Smooth muscle cell of the umbilical artery (primary cell): ENCODE data around the gene GTF2F1. TPM values are rescaled to one million over a fixed set of nuclear protein-coding genes. Genes with fewer than 3 reads are reported as not detected.

Source experiments
- total RNA-seq: library from RNA; depleted of rRNA; stranded (reverse); fragments of >200 nt; gene quantifications from 2 replicates; pipeline ENCODE4 v1.2.3, GENCODE V29; 2014

GTF2F1 gene, protein sequence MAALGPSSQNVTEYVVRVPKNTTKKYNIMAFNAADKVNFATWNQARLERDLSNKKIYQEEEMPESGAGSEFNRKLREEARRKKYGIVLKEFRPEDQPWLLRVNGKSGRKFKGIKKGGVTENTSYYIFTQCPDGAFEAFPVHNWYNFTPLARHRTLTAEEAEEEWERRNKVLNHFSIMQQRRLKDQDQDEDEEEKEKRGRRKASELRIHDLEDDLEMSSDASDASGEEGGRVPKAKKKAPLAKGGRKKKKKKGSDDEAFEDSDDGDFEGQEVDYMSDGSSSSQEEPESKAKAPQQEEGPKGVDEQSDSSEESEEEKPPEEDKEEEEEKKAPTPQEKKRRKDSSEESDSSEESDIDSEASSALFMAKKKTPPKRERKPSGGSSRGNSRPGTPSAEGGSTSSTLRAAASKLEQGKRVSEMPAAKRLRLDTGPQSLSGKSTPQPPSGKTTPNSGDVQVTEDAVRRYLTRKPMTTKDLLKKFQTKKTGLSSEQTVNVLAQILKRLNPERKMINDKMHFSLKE
- 40.4 and 54.5 TPM in 2 replicates for total RNA-seq

DNA sequence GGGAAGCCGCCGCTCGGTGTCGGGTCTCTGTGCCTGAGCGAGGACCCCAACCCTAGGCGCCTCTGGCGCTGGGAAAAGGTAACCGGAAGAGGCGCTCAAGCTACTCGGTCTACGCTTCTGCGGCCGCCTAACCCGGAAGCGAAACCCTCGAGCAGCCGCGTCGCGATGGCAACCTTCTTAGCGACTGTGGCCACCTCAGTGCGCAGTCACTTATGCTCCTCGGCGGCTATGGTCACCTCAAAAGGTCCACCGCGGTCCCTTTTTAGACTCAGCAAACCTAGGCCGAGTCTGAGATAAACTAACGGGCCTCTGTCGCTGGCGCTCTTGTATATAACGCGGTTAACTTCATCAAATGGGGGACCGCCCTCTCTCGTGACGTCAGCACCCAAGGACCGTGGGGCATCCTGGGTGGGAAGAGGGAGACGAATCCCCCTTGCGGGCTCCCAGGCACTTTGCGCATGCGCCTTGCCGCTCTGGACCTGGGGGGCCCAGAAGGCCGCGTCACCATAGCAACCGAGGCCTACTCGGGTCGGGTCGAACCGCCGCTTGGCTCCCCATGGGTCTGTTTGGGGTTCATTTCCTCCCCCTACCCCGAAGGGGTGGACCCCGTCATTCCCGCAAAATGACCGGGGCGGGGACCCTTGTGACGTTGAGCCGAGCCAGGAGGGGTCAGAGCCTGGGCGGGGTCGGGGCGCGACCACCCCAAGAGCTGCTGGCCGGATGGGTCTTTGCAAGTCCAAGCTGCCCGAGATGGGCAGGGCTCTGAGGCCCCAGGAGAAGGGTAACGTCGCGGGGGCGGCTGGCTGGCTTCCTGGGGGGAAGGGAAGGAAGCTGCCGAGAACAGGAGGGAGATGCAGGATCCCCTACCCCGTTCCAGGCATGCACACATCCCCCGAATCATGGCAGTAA, at the start of gene GTF2F1:
TSS of gene GTF2F1 (minus strand) at position 91 of the 909 bp plus-strand sequence. CDS start 169 bp downstream, outside the sequence.

DNA sequence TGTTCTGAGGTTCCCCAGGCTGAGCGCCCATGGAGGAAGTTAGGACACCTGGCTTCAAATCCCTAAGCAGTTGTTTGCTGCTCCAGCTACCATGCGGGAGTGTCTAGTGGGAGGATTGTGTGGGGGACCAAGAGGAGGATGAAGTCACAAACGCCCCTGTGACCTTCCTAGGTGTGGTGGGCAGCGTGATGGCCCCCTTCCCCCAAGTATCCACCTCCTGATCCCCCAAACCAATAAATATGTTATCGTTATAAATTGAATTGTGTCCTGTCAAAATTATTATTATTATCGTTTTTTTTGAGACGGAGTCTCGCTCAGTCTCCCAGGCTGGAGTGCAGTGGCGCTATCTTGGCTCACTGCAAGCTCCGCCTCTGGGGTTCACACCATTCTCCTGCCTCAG, 40.7 kb upstream of the GTF2F1 start, which contains the start of gene SLC25A41:
TSS of gene SLC25A41 (minus strand) at position 101 of the 400 bp plus-strand sequence. CDS start at position 31, 70 bp downstream.

DNA sequence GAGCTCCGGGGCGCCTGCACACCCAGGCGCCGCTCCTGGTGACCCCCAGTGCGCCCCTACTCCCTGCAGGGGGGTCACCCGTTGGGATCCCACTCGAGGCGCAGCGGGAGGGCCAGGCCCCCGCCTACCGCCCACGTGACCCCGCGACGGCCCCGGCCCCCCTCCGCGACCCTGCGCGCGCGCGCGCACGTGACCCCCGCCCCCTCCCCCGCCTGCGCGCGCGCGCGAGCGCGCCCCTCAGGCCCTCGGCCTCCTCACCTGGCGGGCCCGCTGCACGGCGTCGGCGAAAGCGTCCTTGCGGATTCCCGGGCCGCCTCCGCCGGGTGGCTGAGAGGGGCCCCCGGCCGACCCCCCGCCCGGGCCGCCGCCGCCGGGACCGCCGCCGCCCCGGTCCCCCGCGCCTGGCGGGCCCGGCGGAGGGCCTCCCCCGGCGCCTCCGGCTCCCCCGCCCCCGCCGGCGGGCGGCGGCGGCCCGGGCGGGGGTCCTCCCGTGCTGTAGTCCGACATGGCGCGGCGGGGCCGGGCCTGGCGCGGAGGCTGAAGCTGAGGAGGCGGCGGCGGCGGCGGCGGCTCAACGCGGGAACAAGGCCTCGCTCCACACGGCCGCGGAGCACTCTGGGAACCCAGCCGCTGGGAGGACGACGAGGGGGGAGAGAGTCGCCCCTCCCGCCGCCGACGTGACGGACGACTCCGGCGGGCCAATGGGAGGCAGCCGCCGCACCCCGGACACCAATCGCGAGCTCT, 31.4 kb upstream of the GTF2F1 start, which contains the start of gene KHSRP:
TSS of gene KHSRP (minus strand) at position 617 of the 744 bp plus-strand sequence. CDS start at position 507, 110 bp downstream.

DNA sequence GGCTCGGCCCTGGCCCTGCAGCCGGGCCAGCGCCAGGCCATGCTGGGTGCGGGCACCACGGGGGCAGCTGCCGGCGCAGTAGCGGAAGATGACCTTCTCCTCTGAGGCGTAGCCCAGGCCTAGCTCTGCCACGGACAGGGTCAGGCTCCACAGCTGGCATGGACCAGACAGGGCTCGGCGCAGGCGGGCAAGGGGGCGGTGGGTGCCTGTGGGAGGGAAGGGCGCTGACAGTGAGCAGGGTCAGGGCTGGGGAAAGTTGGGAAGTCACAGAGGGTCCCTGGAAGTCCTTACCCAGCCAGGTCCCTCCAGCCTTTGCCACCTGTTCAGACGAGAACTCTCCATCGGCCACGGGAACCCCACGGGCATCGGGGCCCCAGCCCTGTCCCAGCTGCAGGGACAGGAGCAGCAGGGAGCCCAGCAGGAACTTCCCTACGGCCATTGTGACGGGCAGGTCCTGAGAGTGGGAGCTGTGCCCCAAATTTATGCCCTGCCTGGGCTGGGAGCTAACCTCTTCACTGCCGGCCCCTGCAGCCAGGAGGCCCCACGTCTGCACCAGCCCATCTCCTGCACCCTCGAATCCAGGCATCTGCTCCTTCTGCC, 17.5 kb downstream of the GTF2F1 start, which contains the start of gene PSPN:
TSS of gene PSPN (minus strand) at position 523 of the 600 bp plus-strand sequence. CDS start at position 439, 84 bp downstream.

DNA sequence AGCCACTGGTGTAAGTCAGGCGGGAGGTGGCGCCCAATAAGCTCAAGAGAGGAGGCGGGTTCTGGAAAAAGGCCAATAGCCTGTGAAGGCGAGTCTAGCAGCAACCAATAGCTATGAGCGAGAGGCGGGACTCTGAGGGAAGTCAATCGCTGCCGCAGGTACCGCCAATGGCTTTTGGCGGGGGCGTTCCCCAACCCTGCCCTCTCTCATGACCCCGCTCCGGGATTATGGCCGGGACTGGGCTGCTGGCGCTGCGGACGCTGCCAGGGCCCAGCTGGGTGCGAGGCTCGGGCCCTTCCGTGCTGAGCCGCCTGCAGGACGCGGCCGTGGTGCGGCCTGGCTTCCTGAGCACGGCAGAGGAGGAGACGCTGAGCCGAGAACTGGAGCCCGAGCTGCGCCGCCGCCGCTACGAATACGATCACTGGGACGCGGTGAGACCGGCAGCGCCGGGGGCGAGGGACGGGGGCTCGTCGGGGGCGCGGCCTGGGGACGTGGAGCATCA, 20.3 kb downstream of the GTF2F1 start, which contains the start of gene ALKBH7:
TSS of gene ALKBH7 (plus strand) at position 201 of the 502 bp plus-strand sequence. CDS start at position 228, 27 bp downstream.

DNA sequence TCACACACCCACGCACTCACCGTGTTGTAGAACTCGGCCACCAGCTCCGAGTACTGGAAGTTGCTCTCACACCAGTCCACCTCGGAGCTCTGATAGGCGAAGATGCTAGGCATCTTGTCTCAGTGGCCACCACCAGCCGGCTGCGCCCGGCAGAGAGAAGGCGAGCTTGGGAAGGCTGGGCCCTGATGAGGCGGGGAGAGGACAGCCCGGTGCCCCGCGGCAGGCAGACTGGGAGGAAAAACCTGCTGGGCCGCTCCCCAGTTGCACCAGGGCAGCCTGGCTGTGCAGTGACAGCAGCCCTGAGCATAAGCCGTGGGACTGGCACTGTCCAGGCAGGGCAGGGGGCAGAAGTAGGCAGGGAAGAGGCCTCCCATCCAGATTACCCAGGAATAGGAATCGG, 59.5 kb downstream of the GTF2F1 start, which contains the start of gene ACER1:
TSS of gene ACER1 (minus strand) at position 174 of the 400 bp plus-strand sequence. CDS start at position 113, 61 bp downstream.

Other genes starting within 250 kb of the GTF2F1 start
- gene MLLT1, start 113.2 kb downstream of the GTF2F1 start, total RNA-seq, result 5.3 and 7.9 TPM in 2 replicates
- 0.09 TPM in 1 of 2 replicates, not detected in the other for gene ACER1, start 59.6 kb downstream of the GTF2F1 start, total RNA-seq
- 39.2 and 54.3 TPM in 2 replicates for gene CLPP, start 31.6 kb downstream of the GTF2F1 start, total RNA-seq
- 19.4 and 60.0 TPM in 2 replicates for gene ALKBH7, start 20.4 kb downstream of the GTF2F1 start, total RNA-seq
- gene PSPN, start 17.2 kb downstream of the GTF2F1 start, total RNA-seq, result 1.4 and 1.5 TPM in 2 replicates
- 87.9 and 167 TPM in 2 replicates for gene KHSRP, start 31.6 kb upstream of the GTF2F1 start, total RNA-seq
- not detected in 2 replicates for gene SLC25A41, start 40.6 kb upstream of the GTF2F1 start, total RNA-seq
- 53.7 and 113 TPM in 2 replicates for gene SLC25A23, start 66.6 kb upstream of the GTF2F1 start, total RNA-seq
- gene CRB3, start 71.1 kb upstream of the GTF2F1 start, total RNA-seq, result not detected in 2 replicates
- not detected in 2 replicates for gene DENND1C, start 88.6 kb upstream of the GTF2F1 start, total RNA-seq
- gene TUBB4A, start 109.1 kb upstream of the GTF2F1 start, total RNA-seq, result 0.60 TPM in 1 of 2 replicates, not detected in the other
- gene TNFSF9, start 137.9 kb upstream of the GTF2F1 start, total RNA-seq, result 0.14 and 0.30 TPM in 2 replicates
- gene CD70, start 198.0 kb upstream of the GTF2F1 start, total RNA-seq, result not detected in 2 replicates